GM12801 (cell line): Measurements from ENCODE around the gene ACBD4.

Experiments used
- TF ChIP-seq, protein P1 (sequence below): IDR thresholded peaks from one replicate; pipeline ENCODE4 v1.5.1; 2011; ENCODE audit warnings: control low read depth; ENCODE audit not compliant: insufficient read length; ENCODE audit errors: extremely low read depth

ACBD4 gene

GRCh38 chr17:45170931-45171337, 35.4 kb downstream of the ACBD4 start:
- TF ChIP-seq, protein P1, sequence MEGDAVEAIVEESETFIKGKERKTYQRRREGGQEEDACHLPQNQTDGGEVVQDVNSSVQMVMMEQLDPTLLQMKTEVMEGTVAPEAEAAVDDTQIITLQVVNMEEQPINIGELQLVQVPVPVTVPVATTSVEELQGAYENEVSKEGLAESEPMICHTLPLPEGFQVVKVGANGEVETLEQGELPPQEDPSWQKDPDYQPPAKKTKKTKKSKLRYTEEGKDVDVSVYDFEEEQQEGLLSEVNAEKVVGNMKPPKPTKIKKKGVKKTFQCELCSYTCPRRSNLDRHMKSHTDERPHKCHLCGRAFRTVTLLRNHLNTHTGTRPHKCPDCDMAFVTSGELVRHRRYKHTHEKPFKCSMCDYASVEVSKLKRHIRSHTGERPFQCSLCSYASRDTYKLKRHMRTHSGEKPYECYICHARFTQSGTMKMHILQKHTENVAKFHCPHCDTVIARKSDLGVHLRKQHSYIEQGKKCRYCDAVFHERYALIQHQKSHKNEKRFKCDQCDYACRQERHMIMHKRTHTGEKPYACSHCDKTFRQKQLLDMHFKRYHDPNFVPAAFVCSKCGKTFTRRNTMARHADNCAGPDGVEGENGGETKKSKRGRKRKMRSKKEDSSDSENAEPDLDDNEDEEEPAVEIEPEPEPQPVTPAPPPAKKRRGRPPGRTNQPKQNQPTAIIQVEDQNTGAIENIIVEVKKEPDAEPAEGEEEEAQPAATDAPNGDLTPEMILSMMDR, result no peak

DNA sequence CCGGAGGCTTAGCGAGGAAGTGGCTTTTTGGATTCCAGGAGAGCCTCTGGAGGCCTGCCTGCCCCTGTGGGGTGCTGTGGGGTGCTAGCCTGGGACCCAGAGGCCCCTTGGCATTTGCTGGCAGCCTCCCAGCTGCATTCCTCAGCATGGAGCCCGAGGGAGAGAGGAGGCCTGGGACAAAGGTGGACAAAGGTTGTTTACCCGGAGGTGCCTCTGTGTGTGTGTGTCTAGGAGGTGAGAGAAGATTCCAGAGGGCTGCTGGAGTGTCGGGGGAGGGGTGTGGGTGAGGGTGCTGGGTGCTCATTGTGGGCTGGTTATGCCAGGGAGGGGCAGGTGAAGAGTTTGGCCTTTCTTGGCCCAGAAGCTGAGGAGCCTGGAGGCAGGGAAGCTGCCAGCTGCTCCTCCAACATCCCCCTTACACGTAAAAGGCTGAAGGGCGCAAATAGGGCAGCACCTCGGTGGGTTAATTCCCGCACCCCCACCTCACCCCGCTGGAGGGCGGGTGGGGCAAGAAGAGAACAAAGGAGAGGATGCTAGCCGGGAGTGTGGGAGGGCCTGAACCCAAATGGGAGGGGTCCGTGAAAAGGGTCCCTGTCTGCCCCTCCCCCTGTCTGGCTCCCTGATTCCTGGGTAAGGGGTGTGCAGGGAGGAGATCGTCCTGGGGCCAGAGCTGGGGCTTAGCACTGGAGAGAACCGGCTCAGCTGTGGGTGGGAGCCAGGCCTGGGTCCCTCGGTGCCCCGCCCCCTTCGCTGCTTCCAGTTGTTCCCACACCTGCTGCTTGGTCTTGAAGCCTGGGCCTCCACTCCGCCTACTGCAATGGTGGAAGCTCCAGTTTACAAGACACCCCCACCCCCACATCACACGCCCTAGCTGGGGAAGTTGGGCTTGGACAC, 36.1 kb downstream of the ACBD4 start:
- TF ChIP-seq, protein P1, result no peak

GRCh38 chr17:45172232-45172540, 36.7 kb downstream of the ACBD4 start:
- TF ChIP-seq, protein P1, result no peak

GRCh38 chr17:45172541-45173286, 37.2 kb downstream of the ACBD4 start:
- TF ChIP-seq, protein P1, result no peak

GRCh38 chr17:45175759-45176115, 40.2 kb downstream of the ACBD4 start:
- TF ChIP-seq, protein P1, result no peak

GRCh38 chr17:45177563-45177962, 42.1 kb downstream of the ACBD4 start:
- TF ChIP-seq, protein P1, result no peak

DNA sequence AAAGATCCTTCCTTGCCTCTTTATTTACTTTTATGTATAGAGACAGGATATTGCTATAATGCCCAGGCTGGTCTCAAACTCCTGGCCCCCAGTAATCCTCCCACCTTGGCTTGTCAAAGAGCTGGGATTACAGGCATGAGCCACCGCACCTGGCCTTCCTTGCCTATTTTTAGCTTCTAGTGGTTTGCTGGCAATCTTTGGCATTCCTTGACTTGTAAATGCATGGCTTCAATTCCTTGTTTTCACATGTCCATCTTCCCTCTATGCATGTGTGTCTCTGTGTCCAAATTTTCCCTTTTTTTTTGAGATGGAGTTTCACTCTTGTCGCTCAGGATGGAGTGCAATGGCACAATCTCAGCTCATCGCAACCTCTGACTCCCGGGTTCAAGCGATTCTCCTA, 48.7 kb downstream of the ACBD4 start:
- TF ChIP-seq, protein P1, result no peak
